K562 (cell line): ENCODE data around the gene PRKG1. TPM values are rescaled to one million over a fixed set of nuclear protein-coding genes. Genes with fewer than 3 reads are reported as not detected.
A peak's percentile ranks its signal among the peaks of the same experiment; 100 is the strongest.

ENCODE experiments used
- ASH1L ChIP-seq: fragments of 450-650 bp; IDR thresholded peaks from 2 replicates; pipeline ENCODE4 v1.6.1; 2018; ENCODE audit warnings: borderline replicate concordance, mild to moderate bottlenecking, low read depth; ENCODE audit not compliant: partially characterized antibody
- ETV1 ChIP-seq: fragments of 450-650 bp; conservative IDR thresholded peaks from 2 replicates; pipeline ENCODE4 v1.6.1; 2016; ENCODE audit warnings: missing genetic modification characterization, control low read depth, low read depth, missing compliant biosample characterization
- HDAC2 ChIP-seq: fragments of 450-650 bp; IDR thresholded peaks from 2 replicates; pipeline ENCODE4 v1.6.1; 2016; ENCODE audit warnings: mild to moderate bottlenecking
- MYNN ChIP-seq, 2 experiments: sonication (generic); formaldehyde crosslinking in 1 of 2; IDR thresholded peaks; 2 replicates each; pipeline versions ENCODE4 v1.5.0 to v1.6.1; 2016 to 2020; ENCODE audit warnings: antibody characterized with exemption in 1 of 2, missing genetic modification reagents in 1 of 2
- NFYB ChIP-seq: IDR thresholded peaks from 2 replicates; pipeline ENCODE4 v1.6.1; 2011; ENCODE audit warnings: mild to moderate bottlenecking, moderate library complexity; ENCODE audit not compliant: insufficient read length; ENCODE audit errors: extremely low read depth
- NR1H2 ChIP-seq: sonication (generic); formaldehyde crosslinking; IDR thresholded peaks from 2 replicates; pipeline ENCODE4 v1.4.0; 2020; ENCODE audit warnings: mild to moderate bottlenecking, missing genetic modification reagents
- PATZ1 ChIP-seq: fragments of 250-450 bp; sonication (Bioruptor Pico); IDR thresholded peaks from 2 replicates; pipeline ENCODE4 v1.5.0; 2020; ENCODE audit warnings: mild to moderate bottlenecking, borderline replicate concordance
- PHB ChIP-seq: fragments of 250-450 bp; sonication (Bioruptor Pico); IDR thresholded peaks from 2 replicates; pipeline ENCODE4 v1.5.0; 2021
- POLR2H ChIP-seq: IDR thresholded peaks from 2 replicates; pipeline ENCODE4 v1.6.1; 2016; ENCODE audit warnings: missing genetic modification characterization, low read depth, mild to moderate bottlenecking, control low read depth, missing compliant biosample characterization, moderate library complexity
- RBM25 ChIP-seq: fragments of 200-400 bp; formaldehyde crosslinking; IDR thresholded peaks from 2 replicates; pipeline ENCODE4 v1.6.1; 2018; ENCODE audit warnings: low read length, low read depth, moderate library complexity; ENCODE audit not compliant: severe bottlenecking
- ZNF75A ChIP-seq: fragments of 450-650 bp; formaldehyde crosslinking; IDR thresholded peaks from 2 replicates; pipeline ENCODE4 v1.4.0; 2020; ENCODE audit warnings: mild to moderate bottlenecking
- polyA plus RNA-seq, 8 experiments: library from polyadenylated mRNA; depleted of rRNA in 4 of 8; stranded (reverse) in 5 of 8; unstranded in 3 of 8; fragments of >200 nt; fragmentation: Nextera tagmentation in 2 of 8; fragmentation: Illumina TruSeq in 1 of 8; extraction: Ambion mirVana in 2 of 8; extraction: Trizol in 1 of 8; gene quantifications; 2 replicates each; pipeline versions ENCODE4 v1.2.1 to v1.2.3, GENCODE V29; 2011 to 2014; ENCODE audit warnings: inconsistent platforms in 1 of 8, missing spikeins in 1 of 8
- total RNA-seq, 7 experiments: library from RNA; depleted of rRNA in 6 of 7; stranded (reverse); fragments of >200 nt in 6 of 7; fragmentation: Illumina TruSeq in 2 of 7; extraction: Trizol in 2 of 7; gene quantifications; 2 replicates each; pipeline versions ENCODE4 v1.2.1 to v1.2.3, GENCODE V29; 2011 to 2021; ENCODE audit warnings: low replicate concordance in 1 of 7
- TF ChIP-seq, protein P1 (sequence below): sonication (generic); formaldehyde crosslinking; IDR thresholded peaks from 2 replicates; pipeline ENCODE4 v1.8.1; 2023; ENCODE audit warnings: missing genetic modification reagents, mild to moderate bottlenecking, borderline replicate concordance
- TF ChIP-seq, protein P2 (sequence below): fragments of 250-450 bp; sonication (Bioruptor Pico); IDR thresholded peaks from 2 replicates; pipeline ENCODE4 v1.8.0; 2022; ENCODE audit warnings: moderate library complexity, mild to moderate bottlenecking, inconsistent platforms
- TF ChIP-seq, protein P3 (sequence below): fragments of 450-650 bp; IDR thresholded peaks from 2 replicates; pipeline ENCODE4 v1.6.1; 2016
- TF ChIP-seq, protein P4 (sequence below), 2 experiments: fragments of 250-450 bp in 1 of 2; fragments of 450-650 bp in 1 of 2; sonication (Bioruptor Pico) in 1 of 2; IDR thresholded peaks; 2 replicates each; pipeline versions ENCODE4 v1.6.1 to v1.8.0; 2016 to 2021; ENCODE audit warnings: mild to moderate bottlenecking in 2 of 2, moderate library complexity in 2 of 2, missing compliant biosample characterization in 1 of 2, missing genetic modification characterization in 1 of 2
- TF ChIP-seq, protein P5 (sequence below): fragments of 450-650 bp; formaldehyde crosslinking; IDR thresholded peaks from 2 replicates; pipeline ENCODE4 v1.4.0; 2020; ENCODE audit warnings: mild to moderate bottlenecking

PRKG1 gene
- total and polyA plus RNA-seq, 9 of the 15 experiments (the other 6 are each of a cell fraction or from before 2014, with no cell fraction given): 0.22 TPM; not detected in 8

GRCh38 chr10:51699475-51700227 lies 625.4 kb downstream of the PRKG1 start, which contains the start of gene CSTF2T (continued):
- TF ChIP-seq, protein P1, sequence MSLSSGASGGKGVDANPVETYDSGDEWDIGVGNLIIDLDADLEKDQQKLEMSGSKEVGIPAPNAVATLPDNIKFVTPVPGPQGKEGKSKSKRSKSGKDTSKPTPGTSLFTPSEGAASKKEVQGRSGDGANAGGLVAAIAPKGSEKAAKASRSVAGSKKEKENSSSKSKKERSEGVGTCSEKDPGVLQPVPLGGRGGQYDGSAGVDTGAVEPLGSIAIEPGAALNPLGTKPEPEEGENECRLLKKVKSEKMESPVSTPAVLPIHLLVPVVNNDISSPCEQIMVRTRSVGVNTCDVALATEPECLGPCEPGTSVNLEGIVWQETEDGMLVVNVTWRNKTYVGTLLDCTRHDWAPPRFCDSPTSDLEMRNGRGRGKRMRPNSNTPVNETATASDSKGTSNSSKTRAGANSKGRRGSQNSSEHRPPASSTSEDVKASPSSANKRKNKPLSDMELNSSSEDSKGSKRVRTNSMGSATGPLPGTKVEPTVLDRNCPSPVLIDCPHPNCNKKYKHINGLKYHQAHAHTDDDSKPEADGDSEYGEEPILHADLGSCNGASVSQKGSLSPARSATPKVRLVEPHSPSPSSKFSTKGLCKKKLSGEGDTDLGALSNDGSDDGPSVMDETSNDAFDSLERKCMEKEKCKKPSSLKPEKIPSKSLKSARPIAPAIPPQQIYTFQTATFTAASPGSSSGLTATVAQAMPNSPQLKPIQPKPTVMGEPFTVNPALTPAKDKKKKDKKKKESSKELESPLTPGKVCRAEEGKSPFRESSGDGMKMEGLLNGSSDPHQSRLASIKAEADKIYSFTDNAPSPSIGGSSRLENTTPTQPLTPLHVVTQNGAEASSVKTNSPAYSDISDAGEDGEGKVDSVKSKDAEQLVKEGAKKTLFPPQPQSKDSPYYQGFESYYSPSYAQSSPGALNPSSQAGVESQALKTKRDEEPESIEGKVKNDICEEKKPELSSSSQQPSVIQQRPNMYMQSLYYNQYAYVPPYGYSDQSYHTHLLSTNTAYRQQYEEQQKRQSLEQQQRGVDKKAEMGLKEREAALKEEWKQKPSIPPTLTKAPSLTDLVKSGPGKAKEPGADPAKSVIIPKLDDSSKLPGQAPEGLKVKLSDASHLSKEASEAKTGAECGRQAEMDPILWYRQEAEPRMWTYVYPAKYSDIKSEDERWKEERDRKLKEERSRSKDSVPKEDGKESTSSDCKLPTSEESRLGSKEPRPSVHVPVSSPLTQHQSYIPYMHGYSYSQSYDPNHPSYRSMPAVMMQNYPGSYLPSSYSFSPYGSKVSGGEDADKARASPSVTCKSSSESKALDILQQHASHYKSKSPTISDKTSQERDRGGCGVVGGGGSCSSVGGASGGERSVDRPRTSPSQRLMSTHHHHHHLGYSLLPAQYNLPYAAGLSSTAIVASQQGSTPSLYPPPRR (CRISPR knock-in tag): no peak
- peak; percentile 88 for TF ChIP-seq POLR2H (tag)
- no peak for TF ChIP-seq ZNF75A (CRISPR knock-in tag)
- TF ChIP-seq ETV1: peak; percentile 93
- TF ChIP-seq NFYB: no peak
- TF ChIP-seq PATZ1 (CRISPR knock-in tag): 0 out of 2 replicates have a peak, but pooled peaks have one; percentile 43
- TF ChIP-seq RBM25: peak; percentile 8
- TF ChIP-seq NR1H2 (CRISPR knock-in tag): 0 out of 2 replicates have a peak, but pooled peaks have one; percentile 9
- TF ChIP-seq, protein P2, sequence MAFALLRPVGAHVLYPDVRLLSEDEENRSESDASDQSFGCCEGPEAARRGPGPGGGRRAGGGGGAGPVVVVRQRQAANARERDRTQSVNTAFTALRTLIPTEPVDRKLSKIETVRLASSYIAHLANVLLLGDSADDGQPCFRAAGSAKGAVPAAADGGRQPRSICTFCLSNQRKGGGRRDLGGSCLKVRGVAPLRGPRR (CRISPR knock-in tag): no peak
- peak; percentile 41 for TF ChIP-seq HDAC2
- no peak for TF ChIP-seq PHB (CRISPR knock-in tag)
- TF ChIP-seq ASH1L: peak; percentile 71
- TF ChIP-seq MYNN (IDR thresholded peaks at IDR 0.05): peak; percentile 26; the same call in 1 of the 2 replicates
- no peak for TF ChIP-seq MYNN (CRISPR knock-in tag; IDR thresholded peaks at IDR 0.05)
- TF ChIP-seq, protein P3, sequence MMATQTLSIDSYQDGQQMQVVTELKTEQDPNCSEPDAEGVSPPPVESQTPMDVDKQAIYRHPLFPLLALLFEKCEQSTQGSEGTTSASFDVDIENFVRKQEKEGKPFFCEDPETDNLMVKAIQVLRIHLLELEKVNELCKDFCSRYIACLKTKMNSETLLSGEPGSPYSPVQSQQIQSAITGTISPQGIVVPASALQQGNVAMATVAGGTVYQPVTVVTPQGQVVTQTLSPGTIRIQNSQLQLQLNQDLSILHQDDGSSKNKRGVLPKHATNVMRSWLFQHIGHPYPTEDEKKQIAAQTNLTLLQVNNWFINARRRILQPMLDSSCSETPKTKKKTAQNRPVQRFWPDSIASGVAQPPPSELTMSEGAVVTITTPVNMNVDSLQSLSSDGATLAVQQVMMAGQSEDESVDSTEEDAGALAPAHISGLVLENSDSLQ: peak; percentile 85
- TF ChIP-seq, protein P4, sequence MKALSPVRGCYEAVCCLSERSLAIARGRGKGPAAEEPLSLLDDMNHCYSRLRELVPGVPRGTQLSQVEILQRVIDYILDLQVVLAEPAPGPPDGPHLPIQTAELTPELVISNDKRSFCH (CRISPR knock-in tag; IDR thresholded peaks at IDR 0.05): no peak
- TF ChIP-seq, protein P4 (tag; IDR thresholded peaks at IDR 0.05): peak; percentile 67; the same call in 1 of the 2 replicates
- TF ChIP-seq, protein P5, sequence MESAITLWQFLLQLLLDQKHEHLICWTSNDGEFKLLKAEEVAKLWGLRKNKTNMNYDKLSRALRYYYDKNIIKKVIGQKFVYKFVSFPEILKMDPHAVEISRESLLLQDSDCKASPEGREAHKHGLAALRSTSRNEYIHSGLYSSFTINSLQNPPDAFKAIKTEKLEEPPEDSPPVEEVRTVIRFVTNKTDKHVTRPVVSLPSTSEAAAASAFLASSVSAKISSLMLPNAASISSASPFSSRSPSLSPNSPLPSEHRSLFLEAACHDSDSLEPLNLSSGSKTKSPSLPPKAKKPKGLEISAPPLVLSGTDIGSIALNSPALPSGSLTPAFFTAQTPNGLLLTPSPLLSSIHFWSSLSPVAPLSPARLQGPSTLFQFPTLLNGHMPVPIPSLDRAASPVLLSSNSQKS (CRISPR knock-in tag): no peak
